OCI-M2 (cell line): ENCODE results near the gene LZTR1.
"Not testable (repeated sequence)": the region's sequence is repeated elsewhere in the genome, so short reads cannot be mapped to it uniquely, and the experiment has no call there.

ENCODE experiments used
- DNase-seq: peaks from one replicate; lab custom pipeline; 2025; ENCODE audit not compliant: unreplicated experiment; lab: John Stamatoyannopoulos, UW

Gene LZTR1

DNA sequence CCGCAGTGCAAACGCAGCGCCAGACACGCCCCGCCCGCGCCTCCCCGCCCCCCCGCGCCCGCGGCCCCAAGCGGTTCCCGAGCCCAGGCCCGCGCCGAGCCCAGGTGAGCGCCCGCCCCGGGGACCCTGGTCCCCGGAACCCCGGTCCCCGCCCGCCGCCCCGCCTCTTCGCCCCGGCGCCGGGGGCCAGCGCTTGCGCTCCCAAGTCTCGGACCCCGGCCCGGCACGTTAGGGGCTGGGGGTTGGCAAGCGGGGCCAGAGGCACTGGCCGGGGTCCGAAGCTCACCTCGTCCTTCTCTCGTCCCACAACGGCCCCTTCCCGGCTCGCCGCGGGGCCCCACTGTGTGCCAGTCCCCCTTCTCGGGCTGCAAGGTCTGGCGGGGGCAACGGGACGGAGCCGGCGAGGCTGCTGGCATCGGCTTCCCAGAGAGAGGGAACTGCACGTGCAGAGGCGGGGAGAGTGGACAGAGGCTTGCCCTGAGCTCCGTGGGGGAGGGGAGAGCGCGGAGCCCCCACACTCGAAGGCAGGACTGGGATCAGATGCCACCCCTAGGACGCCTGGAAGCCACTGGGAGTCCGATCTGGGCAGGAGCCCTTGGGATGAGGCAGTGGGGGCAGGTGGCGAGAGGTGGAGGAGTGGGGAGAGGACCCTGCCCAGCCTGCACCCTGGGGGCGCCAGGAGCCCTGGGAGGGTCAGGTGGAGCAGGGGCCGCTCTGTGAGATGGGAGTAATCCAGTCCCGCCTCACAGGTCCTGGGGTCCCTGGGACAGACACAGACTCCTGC is 16.8 kb upstream of the LZTR1 start:
- no peak for DNase-seq

DNA sequence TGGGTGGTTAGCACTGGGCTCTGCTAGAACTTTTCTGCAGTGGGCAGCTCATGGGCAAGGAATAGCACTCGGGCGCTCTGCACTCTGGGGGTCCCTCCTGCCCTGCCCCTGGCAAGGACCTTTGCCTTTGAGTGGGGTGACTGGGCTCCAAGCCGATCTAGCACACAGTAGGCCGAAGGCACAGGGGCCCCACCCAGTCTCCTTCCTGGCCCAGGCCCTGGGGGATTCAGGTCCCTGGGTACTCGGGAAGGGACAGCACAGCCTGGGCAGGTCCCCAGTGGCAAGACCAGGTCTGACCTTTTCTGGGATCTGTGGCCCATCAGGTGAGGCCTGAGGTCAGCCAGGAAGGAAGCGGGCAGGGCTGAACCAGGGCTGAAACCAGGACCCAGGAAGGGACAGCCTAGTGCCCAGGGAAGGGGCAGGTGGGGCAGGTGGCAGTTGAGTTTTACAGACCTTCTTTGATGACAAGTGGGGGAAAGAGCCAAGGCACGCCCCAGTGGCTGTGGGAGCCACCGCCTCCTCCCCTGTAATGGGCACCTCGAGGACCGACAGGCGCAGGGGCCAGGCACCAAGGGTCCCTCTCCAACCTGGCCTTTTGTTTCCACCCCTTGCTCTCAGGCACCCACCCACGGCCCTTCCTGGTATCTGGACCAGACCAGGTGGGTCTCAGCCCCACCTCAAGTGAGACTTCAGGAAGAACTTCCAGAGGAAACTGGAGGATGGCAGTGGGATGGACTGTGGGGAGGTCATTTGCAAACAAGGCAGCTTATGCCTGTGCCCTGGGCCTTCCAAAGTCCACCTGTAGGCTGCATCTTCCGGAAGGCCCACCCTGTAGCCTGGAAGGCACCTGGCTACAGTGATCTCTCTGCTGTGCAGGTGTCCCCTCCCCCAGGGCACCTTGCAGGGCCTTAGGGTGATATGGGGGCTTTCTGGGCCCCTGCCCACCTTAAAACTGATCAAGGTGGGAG is 15.9 kb upstream of the LZTR1 start:
- DNase-seq: no peak

DNA sequence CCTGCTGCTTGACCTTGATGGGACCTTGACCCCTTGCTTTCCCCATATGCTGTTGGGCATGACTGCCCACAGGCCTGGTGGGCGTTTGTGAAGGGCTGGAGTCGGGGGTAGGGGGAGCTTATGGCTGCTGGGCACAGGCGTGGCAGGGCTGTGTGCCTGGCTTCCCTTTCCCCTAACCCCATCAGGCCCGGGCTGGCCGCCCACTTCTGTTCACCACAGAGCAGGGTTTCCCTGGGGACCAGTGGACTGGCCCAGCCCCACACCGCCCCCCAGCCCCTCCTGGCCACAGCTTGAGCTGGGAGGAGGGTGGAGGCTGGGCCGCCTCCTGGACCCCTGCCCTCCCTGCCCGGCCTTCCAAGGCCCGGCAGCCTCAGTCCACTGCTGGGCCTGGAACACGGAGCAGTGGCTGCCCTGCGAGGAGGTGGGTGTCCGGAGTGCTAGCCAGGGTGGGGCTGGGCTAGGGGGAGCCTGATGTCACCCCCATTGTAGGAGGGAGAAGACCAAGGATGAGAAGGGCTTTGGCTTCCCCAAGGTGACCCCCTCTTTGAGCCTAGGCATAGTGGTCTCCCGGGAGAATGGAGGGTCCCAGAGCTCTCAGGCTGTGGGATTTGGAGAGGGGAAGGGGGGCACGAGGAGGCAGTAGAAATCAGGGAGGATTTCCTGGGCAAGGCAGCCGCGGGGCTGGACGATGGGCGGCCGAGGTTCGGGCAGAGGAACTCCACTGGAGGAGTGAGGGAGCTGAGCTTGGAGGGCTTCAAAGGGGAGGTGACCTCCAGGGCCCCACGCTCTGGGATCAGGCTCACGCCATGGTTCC is 15.0 kb upstream of the LZTR1 start, which contains the start of gene AIFM3:
Gene AIFM3 (plus strand): TSS at position 373 of the 814 bp plus-strand sequence. CDS start 690 bp downstream, outside the sequence.
- DNase-seq: no peak

DNA sequence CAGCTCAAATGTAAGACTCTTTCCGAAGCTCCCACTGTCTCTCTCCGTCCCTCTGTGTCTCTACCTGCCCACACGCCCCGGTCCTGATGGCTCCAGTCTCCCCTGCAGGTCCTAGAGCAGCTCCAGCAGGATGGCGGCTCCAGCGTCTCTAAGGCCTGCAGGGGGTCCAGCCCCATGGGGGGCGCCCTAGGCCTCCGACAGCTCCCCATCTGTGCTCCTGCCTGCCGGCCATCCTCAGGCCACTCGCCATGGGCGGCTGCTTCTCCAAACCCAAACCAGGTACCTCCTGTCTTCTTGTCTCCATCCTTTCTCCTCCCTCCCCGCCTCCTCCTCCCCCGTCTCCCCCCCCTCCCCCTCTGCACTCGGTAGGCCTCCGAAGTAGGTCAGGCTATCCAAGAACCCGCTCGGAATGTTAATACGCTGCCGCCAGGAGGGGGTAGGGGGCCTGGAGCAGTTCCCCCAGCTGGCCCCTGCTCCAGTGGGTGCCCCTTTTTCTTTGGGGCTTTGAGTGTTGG is 14.3 kb upstream of the LZTR1 start:
- no peak for DNase-seq

DNA sequence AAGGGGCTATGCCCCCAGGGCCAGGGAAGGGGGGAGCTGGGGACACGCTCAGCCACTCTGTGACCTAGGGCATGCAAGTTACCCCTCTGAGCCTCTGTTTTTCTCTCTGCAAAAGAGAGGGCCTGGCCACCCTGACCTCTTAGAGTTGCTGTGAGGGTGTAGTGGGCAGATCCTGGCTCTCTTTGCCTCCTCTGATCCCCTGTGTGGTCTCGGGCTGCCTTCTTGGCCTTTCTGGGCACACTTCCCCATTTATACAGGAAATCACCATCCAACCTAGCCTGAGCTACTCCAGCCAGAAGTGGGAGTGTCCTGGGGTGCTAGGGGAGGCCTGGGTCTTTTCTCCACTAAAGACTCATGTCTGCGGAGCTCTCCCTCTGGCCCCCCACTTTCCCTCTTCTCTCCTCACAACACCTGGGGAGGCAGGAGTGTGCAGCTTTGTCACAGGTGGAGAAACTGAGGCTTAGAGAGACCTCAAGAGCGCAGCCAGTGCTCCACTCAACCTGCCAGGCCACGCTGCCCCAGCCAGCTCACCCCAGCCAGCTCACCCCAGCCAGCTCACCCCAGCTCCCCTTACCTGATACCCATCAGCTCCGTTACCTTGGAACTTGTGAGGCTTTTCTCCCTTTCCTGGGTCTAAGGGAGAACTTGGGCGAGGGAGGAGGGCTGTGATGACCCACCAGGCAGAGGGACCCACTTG is 13.7 kb upstream of the LZTR1 start:
- no peak for DNase-seq

DNA sequence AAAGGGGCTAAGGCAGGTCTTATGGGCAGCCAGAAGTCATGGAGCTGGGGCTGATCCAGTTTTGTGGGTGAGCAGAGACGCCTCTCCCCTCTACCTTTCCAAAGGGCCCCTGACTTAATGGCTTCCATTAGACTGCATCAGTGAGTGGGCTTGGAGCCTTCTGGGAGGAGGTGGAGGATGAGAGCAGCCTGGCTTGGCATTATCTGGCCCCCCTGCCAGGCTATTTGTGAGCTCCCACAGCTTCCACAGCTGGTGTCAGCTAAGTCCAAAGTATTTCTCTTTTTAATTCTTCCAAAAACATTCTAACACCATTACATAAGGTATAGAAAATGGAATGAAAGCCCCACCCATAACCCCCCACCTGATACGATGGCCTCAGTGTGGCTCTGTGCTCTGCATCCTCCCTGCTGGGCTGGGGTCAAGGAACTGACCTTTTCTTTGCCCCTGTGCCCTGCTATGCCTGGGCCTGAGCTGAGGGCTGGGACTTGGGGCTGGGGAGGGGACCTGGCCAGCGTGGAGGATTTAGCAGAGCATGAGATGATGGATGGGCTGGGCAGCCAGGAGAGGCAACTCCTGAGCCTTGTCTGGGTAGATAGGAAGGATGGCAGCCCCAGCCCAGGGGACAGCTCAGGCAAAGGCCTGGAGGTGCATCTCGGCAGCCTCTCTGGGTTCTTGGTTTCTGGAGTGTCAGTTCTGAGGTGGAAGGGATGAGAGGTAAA is 11.0 kb upstream of the LZTR1 start:
- no peak for DNase-seq

DNA sequence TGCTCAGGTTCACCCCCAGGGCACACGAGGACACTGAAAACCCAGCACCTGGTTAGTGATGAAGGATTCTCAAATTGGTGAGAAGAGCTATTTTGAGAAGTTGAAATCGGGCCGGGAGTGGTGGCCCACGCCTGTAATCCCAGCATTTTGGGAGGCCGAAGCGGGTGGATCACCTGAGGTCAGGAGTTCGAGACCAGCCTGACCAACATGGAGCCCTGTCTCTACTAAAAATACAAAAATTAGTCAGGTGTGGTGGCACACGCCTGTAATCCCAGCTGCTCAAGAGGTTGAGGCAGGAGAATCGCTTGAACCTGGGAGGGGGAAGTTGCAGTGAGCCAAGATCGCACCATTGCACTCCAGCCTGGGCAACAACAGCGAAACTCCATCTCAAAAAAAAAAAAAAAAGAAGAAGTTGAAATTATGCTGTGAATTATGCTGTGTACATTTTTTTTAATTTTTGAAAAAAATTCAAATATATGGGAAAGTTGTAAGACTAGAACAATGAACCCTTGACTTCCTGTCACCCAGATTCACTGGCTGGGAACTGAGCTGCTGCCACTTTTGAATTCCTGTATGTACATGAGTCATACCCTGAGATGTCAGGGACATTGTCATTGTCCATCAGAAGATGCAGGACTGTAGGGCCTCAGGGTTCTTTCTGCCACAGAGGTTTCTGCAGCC is 9.9 kb upstream of the LZTR1 start:
- DNase-seq: not testable (repeated sequence)

DNA sequence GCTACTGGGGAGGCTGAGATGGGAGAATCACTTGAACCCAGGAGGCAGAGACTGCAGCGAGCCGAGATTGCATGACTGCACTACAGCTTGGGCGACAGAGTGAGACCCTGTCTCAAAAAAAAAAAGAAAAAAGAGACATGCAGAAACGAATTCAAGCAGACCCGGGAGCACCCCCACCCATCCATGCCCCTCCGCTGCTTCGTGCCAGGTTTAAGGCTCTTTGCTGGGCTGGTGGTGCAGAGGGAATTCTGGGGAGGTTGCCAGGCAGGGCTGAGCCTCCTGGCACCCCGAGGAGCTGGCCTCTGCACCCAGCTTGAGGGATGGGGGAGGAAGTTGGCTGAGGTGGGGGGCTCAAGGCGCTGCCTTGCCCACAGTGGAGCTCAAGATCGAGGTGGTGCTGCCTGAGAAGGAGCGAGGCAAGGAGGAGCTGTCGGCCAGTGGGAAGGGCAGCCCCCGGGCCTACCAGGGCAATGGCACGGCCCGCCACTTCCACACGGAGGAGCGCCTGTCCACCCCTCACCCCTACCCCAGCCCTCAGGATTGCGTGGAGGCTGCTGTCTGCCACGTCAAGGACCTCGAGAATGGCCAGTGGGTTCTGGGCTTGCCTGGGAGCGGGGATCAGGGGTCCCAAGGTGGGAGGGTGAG is 9.0 kb upstream of the LZTR1 start:
- no peak for DNase-seq

DNA sequence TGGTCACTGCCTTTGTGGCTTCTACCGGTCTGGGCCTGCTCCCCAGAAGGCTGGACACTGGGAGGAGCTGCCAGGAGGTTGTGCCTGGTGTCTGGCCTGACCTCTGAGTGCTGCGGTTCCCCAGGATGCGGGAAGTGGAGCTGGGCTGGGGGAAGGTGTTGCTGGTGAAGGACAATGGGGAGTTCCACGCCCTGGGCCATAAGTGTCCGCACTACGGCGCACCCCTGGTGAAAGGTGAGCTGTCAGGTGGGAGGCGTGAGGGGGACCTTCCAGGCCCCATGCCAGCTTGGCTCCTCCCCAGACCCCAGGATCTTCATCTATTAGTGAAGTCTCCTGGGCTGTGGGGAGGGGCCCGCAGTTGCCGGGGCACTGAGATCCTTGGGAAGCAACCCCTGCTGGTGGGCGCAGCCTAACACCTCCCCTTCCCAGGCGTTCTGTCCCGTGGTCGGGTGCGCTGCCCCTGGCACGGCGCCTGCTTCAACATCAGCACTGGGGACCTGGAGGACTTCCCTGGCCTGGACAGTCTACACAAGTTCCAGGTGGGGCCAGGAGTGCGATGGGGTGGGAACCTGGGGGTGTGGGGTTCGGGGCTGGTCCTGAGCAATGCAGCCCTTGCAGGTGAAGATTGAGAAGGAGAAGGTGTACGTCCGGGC is 8.3 kb upstream of the LZTR1 start:
- DNase-seq: no peak

DNA sequence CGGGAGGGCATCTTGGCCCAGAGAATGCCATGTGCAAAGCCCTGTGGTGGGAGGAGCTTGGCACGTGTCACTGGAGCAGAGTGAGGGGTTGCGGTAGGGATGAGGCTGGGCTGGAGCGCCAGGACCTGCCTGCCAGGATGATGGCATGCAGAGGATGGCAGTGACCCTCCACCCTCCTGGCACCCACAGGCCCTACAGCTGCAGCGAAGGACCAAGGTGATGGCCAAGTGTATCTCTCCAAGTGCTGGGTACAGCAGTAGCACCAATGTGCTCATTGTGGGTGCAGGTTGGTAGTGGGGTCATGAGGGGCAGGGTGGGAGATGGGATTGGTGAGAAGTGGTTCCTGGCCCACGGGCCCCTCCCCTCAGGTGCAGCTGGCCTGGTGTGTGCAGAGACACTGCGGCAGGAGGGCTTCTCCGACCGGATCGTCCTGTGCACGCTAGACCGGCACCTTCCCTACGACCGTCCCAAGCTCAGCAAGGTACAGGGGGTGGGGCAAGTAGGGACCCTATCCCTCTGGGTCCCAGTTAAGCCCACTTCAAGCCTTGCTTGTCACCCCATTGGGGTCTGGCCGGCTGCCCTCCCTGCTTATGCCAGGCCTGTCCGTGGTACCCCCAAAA is 7.7 kb upstream of the LZTR1 start:
- no peak for DNase-seq

DNA sequence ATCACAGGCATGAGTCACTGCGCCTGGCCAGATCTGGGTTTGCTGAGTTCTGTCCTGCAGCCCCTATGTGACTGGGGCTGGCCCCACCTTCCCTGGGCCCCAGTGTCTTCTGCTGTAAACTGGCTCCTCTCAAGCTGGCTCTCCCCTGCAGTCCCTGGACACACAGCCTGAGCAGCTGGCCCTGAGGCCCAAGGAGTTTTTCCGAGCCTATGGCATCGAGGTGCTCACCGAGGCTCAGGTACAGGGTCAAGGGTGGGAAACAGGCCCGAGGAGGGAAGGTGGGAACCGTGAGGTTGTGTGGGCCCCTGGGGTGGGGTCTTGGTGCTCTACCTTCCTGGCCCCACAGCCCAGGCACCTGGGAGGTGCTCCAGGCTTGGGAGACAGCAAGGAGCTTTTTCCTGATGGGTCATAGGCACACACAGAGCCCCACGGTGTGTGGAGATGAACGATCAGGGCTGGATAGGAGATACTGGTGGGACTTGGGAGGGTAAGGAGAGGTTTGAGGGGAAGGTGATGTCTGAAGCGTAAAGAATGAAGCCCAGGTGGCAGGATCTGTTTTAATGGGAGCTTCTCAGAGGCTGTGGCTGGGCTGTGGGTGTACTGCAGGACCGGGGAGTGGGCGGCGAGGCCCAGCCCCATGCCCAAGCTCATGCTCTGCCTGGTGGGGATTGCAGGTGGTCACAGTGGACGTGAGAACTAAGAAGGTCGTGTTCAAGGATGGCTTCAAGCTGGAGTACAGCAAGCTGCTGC is 6.4 kb upstream of the LZTR1 start:
- no peak for DNase-seq

DNA sequence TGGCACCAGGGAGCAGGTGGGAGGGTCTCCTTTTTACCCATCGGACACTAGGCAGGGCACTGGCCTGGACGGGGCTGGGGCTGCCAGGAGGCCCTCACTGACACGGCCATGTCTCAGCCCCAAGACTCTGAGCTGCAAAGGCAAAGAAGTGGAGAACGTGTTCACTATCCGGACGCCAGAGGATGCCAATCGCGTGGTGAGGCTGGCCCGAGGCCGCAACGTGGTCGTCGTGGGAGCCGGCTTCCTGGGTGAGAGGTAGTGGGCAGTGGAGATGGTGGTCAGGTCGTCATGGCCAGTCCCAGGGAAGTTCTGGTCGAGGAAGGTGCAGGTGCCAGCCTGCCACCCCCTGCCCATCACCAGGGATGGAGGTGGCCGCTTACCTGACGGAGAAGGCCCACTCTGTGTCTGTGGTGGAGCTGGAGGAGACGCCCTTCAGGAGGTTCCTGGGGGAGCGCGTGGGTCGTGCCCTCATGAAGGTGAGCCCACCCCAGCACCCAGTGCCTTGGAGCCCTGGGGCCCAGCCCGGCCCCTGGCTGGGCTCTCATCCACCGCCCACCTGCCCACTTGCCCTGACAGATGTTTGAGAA is 5.7 kb upstream of the LZTR1 start:
- DNase-seq: no peak

DNA sequence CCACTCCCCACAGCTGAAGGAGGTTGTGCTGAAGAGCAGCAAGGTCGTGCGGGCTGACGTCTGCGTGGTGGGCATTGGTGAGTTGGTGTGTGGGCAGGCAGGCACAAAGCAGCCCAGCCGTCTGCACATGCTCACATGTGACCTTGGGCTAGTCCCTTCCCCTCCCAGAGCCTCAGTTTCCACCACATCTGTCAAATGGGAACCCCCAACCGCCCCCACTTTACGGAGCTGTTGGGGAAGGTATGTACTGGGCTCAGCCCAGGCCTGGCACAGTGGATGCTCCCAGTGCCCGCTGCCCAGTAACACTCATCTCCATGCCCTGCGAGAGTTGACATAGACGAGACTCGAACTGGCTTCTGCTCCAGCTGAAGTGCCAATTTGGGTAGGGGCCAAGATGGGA is 5.1 kb upstream of the LZTR1 start:
- DNase-seq: no peak

DNA sequence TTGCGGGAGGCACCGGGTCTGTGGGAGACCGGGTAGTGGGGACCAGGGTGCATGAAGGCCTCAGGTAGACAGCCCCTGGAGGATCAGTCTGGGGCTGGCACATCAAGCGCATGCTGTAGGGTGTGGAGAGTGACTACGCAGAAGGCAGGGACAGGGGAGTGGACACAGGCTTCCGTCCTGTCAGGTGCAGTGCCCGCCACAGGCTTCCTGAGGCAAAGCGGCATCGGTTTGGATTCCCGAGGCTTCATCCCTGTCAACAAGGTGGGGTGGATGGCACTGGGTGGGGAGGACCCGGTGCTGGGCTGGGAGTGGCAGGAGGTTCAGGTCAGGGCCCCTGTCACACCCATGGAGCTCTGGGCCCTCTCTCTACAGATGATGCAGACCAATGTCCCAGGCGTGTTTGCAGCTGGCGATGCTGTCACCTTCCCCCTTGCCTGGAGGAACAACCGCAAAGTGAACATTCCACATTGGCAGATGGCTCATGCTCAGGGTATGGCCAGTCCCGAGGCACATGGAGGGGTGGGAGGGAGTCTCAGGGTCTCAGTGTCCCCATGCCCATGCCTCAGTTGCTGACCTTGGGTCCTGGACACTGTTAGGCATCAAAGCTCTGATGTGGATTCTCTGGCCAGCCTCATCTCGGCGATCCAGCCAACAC is 4.5 kb upstream of the LZTR1 start:
- DNase-seq: no peak

DNA sequence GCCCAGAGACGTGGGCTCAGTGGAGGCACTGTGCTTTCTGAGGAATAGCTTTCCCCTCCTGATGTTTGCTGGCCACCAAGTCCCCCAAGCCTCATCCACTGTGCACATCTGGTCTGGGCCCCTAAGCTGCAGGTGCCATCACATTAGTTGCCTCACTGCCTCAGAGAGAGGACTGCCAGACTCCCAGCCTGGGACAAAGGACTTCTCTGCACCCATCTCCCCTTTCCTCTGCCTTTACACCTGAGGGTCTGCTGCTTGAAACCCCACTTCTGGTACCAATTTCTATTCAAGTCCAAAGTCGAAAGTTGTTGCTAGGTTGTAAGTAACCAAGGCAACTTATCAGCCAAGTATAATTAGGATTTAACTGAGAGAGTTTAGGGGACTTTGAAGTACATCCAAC is 3.7 kb upstream of the LZTR1 start:
- DNase-seq: no peak

DNA sequence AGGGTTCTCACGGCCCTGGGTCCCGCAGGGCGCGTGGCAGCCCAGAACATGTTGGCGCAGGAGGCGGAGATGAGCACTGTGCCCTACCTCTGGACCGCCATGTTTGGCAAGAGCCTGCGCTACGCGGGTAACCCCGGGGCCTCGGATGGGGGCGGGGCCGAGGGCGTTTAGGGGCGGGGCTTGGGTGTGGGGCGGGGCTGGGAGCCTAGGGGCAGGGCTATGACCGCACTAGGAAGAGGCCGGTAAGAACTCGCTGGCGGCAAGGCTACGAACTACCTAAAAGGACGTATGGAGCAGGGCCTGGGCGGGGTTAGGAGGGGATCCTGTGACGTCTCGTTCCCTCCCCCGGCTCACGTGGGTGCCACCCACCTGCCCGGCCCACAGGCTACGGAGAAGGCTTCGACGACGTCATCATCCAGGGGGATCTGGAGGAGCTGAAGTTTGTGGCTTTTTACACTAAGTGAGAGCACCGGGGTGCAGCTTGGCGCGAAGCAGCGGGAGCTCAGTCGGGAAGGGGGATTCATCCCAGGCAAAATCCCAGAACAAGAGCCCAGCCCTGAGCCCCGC is 2.8 kb upstream of the LZTR1 start:
- no peak for DNase-seq
